Karpas-422 (cell line): ENCODE results near the gene NPPC. TPM values are rescaled to one million over a fixed set of nuclear protein-coding genes. Genes with fewer than 3 reads are reported as not detected.

Source experiments
- small RNA-seq: library from RNA; depleted of rRNA; stranded (forward); fragments of <200 nt; gene quantifications from one replicate; pipeline ENCODE3, GENCODE V24; 2014
- total RNA-seq: library from RNA; depleted of rRNA; stranded (reverse); fragments of >200 nt; shearing (Covaris generic); gene quantifications from 2 replicates; pipeline ENCODE4 v1.2.3, GENCODE V29; 2014; ENCODE audit warnings: low replicate concordance; rRNA removed

The NPPC gene
- total RNA-seq, 1 experiment from 2014 or later = not detected

Small RNA genes lying within 50 kb of the gene (small RNA-seq; reads per million reads assigned to genes)
- not detected for gene MIR1471

Other genes with a start within 250 kb of the NPPC start
- gene PTMA, start 217.9 kb downstream of the NPPC start, total RNA-seq = 1,532 and 1,657 TPM in 2 replicates
- 67.2 and 87.8 TPM in 2 replicates for gene PDE6D, start 145.1 kb downstream of the NPPC start, total RNA-seq
- gene COPS7B, start 140.0 kb downstream of the NPPC start, total RNA-seq = 40.4 and 67.6 TPM in 2 replicates
- gene DIS3L2, start 35.3 kb upstream of the NPPC start, total RNA-seq = 15.8 and 19.0 TPM in 2 replicates